Measurements from ENCODE around the gene CYP4F2.
"Not testable (repeated sequence)": the region's sequence is repeated elsewhere in the genome, so short reads cannot be mapped to it uniquely, and the experiment has no call there.

DNA sequence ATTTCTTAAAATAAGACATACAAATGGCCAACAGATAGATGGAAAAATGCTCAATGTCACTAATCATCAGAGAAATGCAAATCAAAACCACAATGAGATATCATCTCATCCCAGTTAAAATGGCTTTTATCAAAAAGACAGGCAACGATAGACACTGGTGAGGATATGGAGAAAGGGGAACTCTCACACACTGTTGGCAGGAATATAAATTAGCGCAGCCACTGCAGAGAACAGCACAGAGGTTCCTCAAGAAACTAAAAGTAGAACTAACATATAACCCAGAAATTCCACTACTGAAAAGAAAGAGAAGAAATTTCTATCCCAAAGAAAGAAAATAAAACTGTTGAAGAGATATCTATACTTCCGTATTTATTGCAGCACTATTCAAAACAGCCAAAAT is 14.5 kb downstream of the CYP4F2 start:
- TF ChIP-seq, protein P1, sequence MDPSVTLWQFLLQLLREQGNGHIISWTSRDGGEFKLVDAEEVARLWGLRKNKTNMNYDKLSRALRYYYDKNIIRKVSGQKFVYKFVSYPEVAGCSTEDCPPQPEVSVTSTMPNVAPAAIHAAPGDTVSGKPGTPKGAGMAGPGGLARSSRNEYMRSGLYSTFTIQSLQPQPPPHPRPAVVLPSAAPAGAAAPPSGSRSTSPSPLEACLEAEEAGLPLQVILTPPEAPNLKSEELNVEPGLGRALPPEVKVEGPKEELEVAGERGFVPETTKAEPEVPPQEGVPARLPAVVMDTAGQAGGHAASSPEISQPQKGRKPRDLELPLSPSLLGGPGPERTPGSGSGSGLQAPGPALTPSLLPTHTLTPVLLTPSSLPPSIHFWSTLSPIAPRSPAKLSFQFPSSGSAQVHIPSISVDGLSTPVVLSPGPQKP (IDR thresholded peaks at IDR 0.05; ENCODE audit: low read depth, low read length): not testable (repeated sequence)
- not testable (repeated sequence) for TF ChIP-seq MAX (IDR thresholded peaks at IDR 0.05; ENCODE audit: low read depth, low read length)

All from GM12878 (cell line).